ENCODE data around the gene NLE1.
"Not testable (repeated sequence)": the region's sequence is repeated elsewhere in the genome, so short reads cannot be mapped to it uniquely, and the experiment has no call there.

Gene NLE1

DNA sequence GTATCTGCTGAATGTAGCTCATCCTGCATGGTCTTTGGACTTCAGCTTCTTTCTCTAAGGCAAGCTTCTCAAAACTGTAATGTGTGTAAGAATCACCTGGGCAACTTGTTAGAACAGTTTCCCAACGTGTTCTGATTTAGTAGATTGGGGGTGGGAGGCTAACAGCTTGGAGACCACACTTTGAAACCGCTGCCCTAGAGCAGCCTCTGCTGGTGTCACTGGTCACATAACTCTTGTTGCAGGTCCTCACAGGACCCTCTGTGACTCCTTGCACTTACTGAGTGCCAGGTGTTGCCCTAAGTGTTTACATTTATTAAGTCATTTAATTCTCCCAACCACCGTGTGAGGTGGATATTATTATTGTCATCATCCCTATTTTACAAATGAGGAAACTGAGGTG, 42.2 kb upstream of the NLE1 start:
- no peak for DNase-seq (ENCODE audit: low read depth, low spot score)
- ChIA-PET CTCF (interaction anchor here (0.9 kb wide), 1 partner anchor 14 kb away, joined by 3 read pairs; no protein-coding TSS in a partner anchor), POLR2A (no interaction called here)
- H3K4me3 ChIP-seq (ENCODE audit: low read depth, low read length) = no peak overlapping the region
- TF ChIP-seq, protein P1, sequence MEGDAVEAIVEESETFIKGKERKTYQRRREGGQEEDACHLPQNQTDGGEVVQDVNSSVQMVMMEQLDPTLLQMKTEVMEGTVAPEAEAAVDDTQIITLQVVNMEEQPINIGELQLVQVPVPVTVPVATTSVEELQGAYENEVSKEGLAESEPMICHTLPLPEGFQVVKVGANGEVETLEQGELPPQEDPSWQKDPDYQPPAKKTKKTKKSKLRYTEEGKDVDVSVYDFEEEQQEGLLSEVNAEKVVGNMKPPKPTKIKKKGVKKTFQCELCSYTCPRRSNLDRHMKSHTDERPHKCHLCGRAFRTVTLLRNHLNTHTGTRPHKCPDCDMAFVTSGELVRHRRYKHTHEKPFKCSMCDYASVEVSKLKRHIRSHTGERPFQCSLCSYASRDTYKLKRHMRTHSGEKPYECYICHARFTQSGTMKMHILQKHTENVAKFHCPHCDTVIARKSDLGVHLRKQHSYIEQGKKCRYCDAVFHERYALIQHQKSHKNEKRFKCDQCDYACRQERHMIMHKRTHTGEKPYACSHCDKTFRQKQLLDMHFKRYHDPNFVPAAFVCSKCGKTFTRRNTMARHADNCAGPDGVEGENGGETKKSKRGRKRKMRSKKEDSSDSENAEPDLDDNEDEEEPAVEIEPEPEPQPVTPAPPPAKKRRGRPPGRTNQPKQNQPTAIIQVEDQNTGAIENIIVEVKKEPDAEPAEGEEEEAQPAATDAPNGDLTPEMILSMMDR (IDR thresholded peaks at IDR 0.05; ENCODE audit: insufficient read depth, low read length, missing control alignments) = no peak

DNA sequence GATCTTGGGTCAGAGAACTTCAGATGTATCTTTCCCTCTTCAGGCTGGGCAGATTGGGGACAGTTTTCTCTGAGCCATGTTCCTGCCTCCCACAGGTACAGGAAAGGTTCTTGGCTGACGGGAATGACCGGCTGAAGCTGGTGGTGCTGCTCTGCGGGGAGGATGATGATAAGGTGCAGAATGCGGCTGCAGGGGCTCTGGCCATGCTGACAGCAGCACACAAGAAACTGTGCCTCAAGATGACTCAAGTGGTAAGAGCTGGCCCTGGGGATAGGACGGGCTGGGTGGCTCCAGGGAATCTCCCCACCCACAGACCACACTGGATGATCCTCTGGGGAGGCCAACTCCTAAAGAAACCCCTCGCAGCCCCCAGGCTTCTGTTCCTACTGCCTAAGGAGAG, 41.2 kb upstream of the NLE1 start:
- TF ChIP-seq, protein P1 (IDR thresholded peaks at IDR 0.05; ENCODE audit: insufficient read depth, low read length, missing control alignments) = no peak
- DNase-seq (ENCODE audit: low read depth, low spot score) = no peak
- ChIA-PET POLR2A (no interaction called here), CTCF (interaction anchor here (0.9 kb wide), 1 partner anchor 13 kb away, joined by 3 read pairs; no protein-coding TSS in a partner anchor)
- H3K4me3 ChIP-seq (ENCODE audit: low read depth, low read length) = no peak overlapping the region

DNA sequence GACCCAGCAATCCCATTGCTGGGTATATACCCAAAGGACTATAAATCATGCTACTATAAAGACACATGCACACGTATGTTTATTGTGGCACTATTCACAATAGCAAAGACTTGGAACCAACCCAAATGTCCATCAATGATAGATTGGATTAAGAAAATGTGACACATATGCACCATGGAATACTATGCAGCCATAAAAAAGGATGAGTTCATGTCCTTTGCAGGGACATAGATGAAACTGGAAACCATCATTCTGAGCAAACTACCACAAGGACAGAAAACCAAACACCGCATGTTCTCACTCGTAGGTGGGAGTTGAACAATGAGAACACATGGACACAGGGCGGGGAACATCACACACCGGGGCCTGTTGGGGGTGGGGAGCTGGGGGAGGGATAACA, 37.3 kb upstream of the NLE1 start:
- POLR2A ChIA-PET = not testable (repeated sequence)
- CTCF ChIA-PET = interaction anchor here (1.8 kb wide), 1 partner anchor 359 kb away, joined by 4 read pairs; no protein-coding TSS in a partner anchor

DNA sequence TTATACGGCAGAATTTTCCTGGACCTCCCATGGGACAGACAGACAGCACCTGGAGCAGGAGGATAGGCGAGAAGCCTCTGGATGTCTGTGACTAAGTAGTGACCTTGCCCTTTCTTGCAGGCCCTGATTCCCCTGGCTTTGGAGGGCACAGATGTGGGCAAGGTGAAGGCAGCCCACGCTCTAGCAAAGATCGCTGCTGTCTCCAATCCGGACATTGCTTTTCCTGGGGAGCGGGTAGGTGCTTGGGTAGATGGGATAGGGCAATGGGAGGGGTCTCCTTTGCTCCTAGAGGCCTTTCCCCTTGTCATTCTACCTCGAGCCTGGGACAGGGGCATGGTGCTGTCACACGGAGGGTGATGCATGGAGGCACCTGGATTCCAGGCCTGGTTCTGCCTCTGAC, 34.8 kb upstream of the NLE1 start:
- ChIA-PET CTCF (no interaction called here), POLR2A (no interaction called here)
- no peak for DNase-seq (ENCODE audit: low read depth, low spot score)
- TF ChIP-seq, protein P1 (IDR thresholded peaks at IDR 0.05; ENCODE audit: insufficient read depth, low read length, missing control alignments) = no peak
- H3K4me3 ChIP-seq (ENCODE audit: low read depth, low read length) = no peak overlapping the region

More for the DNA sequence above, 37.3 kb upstream of the NLE1 start:
- DNase-seq (ENCODE audit: low read depth, low spot score); H3K4me3 ChIP-seq (ENCODE audit: low read depth, low read length): not testable (repeated sequence)

DNA sequence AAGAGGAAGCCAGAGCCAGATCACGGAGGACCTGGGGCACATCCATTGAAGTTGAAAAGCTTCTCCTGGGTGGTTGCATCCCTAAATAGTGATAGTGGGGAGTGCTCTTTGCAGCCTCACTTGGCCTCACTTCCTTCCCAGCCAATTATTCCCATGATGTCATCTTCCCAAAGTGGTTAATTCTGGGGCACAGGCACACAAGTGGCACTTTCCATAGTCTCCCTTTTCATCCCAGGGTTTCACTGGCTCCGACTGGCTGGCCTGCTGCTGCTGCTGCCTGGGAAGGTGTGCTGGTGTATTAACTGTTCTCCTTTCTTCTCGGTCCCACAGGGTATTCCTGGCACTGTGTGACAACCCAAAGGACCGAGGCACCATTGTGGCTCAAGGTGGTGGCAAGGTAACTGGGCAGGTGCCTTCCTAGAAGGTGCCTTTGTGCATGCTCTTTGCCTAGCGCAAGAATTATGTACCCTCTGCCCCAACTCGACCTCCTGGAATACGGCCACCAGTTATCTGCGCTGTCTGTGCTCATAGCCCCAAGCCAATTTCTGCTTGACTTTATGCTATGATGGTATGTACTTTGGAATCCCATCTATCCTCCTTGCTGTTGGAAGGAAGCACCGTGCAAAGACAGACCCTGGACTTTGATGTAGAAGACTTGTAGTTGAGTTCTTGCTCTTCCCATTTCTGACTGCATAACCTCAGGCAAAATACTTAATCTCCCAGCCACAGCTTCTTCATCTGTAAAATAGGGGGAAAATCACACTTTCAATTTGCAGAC, 33.7 kb upstream of the NLE1 start:
- H3K4me3 ChIP-seq (ENCODE audit: low read depth, low read length) = no peak overlapping the region
- POLR2A ChIA-PET = no interaction called here
- no peak for DNase-seq (ENCODE audit: low read depth, low spot score)
- TF ChIP-seq, protein P1 (IDR thresholded peaks at IDR 0.05; ENCODE audit: insufficient read depth, low read length, missing control alignments) = no peak
- CTCF ChIA-PET = interaction anchor here (0.8 kb wide), 1 partner anchor 356 kb away, joined by 3 read pairs; no protein-coding TSS in a partner anchor

DNA sequence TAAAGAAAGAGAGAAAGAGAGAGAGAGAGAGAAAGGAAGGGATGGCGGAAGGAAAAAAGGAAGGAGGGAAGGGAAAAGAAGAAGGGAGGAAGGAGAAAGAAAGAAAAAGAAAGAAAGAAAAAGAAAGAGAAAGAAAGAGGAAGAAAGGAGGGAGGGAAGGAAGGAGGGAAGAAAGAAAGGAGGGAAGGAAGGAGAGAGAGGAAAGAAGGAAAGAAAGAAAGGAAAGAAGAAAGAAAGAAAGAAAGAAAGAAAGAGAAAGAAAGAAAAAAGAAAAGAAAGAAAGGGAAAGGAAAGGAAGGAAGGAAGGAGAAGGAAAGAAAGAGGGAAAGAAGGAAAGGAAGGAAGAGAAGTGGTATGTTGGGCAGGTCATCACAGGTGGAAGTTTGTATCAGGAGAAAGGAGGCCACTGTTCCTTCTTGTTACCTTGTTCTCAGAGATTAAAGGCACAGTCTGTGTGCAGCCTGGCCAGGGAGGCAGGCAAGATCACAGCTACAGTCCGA, 32.8 kb upstream of the NLE1 start:
- no peak overlapping the region for H3K4me3 ChIP-seq (ENCODE audit: low read depth, low read length)
- ChIA-PET POLR2A (no interaction called here), CTCF (interaction anchor here (1.2 to 1.3 kb wide), 2 partner anchors 21 to 360 kb away, joined by 3 read pairs; no protein-coding TSS in a partner anchor)
- DNase-seq (ENCODE audit: low read depth, low spot score) = no peak
- TF ChIP-seq, protein P1 (IDR thresholded peaks at IDR 0.05; ENCODE audit: insufficient read depth, low read length, missing control alignments) = no peak

DNA sequence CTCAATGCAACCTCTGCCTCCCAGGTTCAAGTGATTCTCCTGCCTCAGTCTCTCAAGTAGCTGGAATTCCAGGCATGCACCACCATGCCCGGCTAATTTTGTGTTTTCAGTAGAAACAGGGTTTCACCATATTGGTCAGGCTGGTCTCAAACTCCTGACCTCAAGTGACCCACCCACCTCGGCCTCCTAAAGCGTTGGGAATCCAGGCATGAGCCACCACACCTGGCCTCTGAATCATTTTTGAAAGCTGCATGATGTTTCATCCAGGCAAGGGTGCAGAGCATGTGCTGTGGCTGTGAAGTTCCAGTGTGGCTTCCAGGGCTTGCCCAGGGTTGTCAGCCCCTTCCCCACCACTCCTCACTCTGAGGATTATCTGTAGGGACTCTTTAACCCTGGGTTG, 30.2 kb upstream of the NLE1 start:
- H3K4me3 ChIP-seq (ENCODE audit: low read depth, low read length); POLR2A ChIA-PET: not testable (repeated sequence)
- CTCF ChIA-PET = interaction anchor here (1.1 to 1.2 kb wide), 2 partner anchors 140 to 366 kb away, joined by 3 to 5 read pairs; partner anchors contain the start of gene SLFN12L

More for the DNA sequence above, 30.2 kb upstream of the NLE1 start:
- not testable (repeated sequence) for DNase-seq (ENCODE audit: low read depth, low spot score)
